Medulla oblongata (tissue), 1 donor: ENCODE results near the gene TCP11.

Source experiments
- DNase-seq: peaks from one replicate; pipeline ENCODE4 v3.0.0-alpha.2; 2015; ENCODE audit errors: extremely low spot score

TCP11 gene

DNA sequence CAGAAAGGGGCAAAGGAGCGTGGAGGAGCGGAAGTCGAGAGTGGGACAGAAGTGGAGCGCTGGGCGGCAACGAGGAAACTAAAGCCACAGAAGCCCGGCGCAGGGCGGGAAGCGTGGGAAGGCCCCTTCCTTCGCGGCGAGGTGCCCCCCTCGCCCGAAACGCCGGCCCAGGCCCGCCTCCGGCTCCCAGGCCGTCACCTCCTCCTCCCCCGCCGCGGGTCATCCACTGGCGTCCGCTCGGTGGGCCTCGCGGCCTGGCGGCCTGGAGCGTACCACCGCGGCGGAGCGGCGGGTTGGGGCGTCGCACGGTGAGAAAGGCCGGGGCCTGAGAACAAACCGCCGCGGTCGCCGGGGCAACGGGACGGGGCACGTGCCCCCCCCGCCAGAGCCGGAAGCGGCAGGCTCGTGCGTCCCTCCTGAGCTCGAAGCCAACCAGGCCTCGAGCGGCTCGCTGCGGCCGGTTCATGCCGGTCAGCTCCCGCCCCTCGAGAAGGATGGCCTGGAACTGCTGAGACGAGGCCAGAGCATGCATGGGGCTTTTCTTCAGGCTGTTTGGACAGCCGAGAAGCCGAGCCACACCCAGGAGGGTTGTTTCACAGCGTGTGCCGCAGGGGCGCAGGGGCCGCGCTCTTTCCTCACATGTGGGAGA, at the start of gene TCP11:
TCP11 (minus strand) TSS at position 333 of the 649 bp plus-strand sequence. CDS start 469 bp downstream, outside the sequence.
- DNase-seq, result no peak

- DNase-seq, result no peak
Observed at GRCh38 chr6:35190306-35190705, 49.2 kb upstream of the TCP11 start.

DNA sequence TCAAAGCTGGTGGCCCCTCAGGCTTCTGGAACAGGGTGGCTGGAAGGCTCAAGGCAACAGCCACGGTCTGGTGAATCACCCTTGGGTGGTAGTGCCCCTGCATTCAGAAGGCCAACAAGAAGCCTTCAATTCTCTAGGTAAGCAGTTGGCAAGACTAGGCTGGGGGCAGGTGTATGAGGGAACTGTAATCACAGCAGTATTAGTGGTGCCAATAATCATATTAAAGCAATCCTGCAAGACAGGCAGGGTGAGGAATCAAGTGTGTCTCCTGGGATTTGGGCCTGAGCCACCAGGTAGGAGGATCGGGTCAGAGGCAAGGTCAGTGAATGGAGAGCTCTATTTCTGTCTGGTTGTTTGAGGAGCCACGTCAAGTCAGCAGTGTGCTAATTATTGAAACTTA, 47.7 kb upstream of the TCP11 start:
- no peak for DNase-seq

- DNase-seq, result no peak
Observed at GRCh38 chr6:35186571-35186970, 45.4 kb upstream of the TCP11 start.

GRCh38 chr6:35185971-35186370, 44.8 kb upstream of the TCP11 start:
- DNase-seq, result no peak

GRCh38 chr6:35185302-35185681, 44.2 kb upstream of the TCP11 start:
- DNase-seq, result no peak

- no peak for DNase-seq
Observed at GRCh38 chr6:35184580-35185301, 43.6 kb upstream of the TCP11 start.

GRCh38 chr6:35183935-35184334, 42.8 kb upstream of the TCP11 start:
- no peak for DNase-seq

- DNase-seq, result no peak
Observed at GRCh38 chr6:35183281-35183680, 42.1 kb upstream of the TCP11 start.

DNA sequence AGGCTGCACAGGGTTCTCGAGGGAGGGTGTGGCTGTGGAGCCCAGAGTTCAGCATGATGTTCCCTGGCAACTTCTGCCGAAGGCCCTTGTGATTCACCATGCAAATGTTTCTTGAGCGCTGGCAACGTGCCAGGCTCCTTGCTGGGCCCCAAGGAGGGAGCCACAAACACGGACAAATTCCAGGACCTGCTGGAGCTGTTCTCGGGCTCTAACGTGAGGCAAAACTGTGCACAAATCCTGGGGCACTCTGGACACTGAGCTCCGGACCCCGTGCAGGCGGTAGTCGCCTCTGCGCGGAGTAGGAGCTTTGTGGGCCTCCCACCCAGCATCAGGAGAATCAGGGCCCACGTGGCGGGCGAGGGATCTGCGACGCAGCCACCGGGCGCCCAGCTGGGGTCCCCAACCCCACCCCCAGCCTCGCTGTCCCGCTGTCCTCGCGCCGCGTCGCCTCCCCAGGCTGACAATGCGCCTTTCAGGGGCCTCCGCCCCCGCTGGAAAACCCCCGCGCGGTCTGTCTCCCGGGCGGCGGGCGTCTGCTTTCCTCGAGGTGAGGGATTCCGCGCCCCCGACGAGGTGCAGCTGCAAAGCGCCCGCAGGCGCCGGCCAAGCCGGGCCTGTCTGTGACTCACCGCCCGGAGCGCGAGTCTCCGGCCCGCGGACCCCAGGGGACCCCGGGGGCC, 40.9 kb upstream of the TCP11 start:
- no peak for DNase-seq

GRCh38 chr6:35181308-35181932, 40.3 kb upstream of the TCP11 start:
- no peak for DNase-seq

DNA sequence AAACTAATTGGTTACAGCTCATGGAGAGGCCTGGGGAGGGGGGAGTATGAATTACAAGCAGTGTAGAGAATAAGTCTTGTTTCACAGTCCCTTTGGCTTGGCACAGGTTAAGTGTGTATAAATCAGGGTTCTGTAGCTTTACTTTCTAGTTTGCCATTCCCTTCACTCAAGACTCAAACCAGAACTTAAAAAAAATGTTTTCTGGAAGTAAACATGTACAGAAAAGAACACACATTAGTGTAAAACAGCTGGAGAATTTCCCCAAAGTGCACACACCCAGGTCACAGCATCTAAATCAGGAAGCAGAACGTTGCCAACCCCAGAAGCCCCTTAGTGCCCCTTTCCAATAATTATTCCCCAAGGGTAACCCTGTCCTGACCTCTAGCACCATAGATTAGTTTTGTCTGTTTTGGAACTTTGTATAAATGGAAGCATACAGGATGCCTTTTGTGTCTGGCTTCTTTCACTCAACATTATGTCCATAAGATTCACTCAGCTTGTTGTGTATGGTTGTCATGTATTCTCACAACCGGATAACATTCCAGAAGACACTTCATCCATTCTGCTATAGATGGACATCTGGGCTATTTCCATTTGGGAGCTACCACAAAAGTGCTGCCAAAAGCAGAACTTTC, 38.9 kb upstream of the TCP11 start:
- DNase-seq, result no peak

DNA sequence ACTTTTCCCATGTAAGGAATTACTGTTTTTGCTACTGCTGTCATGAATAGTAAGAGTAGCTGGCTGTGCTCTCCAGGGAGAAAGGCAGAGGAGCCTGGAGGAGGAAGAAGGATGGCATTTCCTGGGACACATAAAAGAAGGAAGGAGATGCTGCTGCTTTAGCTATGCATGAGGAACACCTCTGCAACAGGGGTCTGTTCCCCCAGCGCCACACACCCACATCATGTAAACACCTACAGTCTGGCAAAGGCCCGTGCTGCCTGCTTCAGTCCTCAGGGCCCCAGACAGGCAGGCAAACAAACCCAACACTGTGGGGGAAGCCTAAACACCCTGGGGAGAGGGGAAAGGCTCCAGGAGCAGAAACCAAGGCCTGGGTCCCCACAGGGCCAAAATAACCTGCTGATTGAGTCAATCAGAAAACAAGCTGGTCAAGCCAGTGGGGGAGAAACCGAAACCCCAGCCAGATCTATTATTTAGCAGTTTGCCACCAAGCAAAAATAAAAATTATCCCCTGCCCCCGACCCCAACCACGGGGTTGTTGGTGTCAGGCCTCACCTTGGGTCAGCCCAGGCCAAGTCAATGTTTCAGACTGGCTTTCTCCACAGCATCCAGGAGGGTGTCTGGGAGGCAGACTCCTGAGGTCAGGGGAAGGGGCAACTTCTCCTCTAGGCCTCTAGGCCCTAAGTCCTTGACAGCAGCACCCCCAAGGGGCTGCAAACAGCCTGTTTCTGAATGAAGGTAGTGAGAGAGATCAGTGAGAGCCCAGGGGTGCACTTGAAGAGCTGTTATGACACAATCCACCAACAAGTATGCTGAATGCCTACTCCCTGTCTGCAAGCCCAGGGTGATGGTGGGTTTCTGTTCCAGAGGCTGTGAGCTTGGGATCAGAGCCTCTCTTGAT, 38.0 kb upstream of the TCP11 start:
- DNase-seq, result no peak

DNA sequence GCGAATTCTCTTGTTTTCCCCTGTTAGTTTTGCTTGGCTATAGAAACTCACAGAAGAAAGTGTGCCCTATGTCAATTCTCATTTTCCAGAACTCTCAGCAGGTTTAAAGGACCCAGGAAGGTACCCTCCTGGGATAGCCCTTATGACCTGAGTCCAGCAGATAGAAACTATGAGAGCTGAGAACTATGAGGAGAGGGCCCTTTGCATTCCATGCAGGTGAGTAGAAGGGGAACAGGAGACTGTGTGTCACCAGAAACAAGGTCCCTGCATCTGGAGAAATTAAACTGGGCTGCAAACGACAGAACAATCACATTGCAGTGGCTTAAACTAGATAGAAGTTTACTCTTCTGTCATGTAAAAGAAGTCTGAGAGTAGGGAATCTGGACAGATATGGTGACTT, 36.9 kb upstream of the TCP11 start:
- no peak for DNase-seq

DNA sequence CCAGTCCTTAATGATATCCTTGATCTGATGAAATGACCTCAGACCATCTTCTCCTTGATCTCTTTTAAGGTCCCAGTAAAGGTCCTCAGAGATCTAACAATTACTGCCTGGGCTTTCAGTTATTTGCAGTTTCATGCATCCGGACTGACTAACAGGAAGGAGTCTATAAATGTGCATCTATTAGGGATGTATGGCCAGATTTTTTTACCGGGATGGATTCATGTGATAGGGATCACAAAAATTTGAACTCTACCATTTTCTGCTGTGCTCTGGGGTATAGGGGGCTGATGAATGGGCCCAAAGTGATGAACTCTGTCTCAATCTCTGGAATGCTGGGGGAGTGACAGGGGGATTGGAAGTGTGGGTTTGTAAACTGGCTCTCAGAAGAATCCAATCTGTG, 36.5 kb upstream of the TCP11 start:
- no peak for DNase-seq

- no peak for DNase-seq
Observed at GRCh38 chr6:35177157-35177556, 36.0 kb upstream of the TCP11 start.

DNA sequence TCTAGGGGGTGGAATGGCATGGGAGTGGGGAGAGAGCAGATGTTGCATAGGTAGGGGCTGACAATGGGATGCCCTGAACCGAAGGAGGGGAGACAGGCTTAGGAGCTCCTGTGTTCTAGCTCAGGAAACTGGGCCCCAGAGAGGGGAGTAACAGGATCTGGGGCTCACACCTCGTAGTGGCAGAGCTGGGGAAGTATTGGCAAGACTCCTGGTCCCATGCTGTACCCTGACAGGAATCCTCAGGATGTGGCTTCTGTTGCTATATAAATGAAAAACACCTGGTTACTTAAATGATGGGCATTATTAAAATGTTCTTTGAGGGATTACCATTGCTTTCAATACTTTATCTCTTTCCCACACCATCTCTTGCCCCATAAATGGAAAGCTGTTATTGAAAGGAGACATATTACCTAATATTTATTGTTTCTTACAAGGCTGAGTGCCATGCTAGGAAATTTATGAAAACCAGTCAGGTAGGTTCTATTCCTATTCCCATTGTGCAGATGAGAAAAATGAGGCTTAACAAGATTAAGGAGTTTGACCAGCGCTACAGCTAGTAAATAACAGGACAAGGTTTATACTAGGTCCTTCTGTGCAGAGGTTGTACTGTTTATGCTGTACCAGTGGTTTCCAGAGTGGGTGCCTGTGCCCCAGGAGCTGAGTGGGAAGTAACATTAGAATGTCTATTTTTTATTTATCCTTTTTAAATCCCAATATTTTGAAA, 35.3 kb upstream of the TCP11 start:
- DNase-seq, result no peak

GRCh38 chr6:35174501-35174900, 33.4 kb upstream of the TCP11 start:
- DNase-seq, result no peak

- no peak for DNase-seq
Observed at GRCh38 chr6:35174088-35174434, 32.9 kb upstream of the TCP11 start.

- no peak for DNase-seq
Observed at GRCh38 chr6:35173427-35174087, 32.4 kb upstream of the TCP11 start.
